IMR-90 (cell line): ENCODE results near the gene NELL1.

Experiments
- BHLHE40 ChIP-seq: fragments of 150-350 bp; IDR thresholded peaks from 2 replicates; pipeline ENCODE4 v1.6.1; 2016; ENCODE audit warnings: mild to moderate bottlenecking, low read depth, low read length
- CHD1 ChIP-seq: IDR thresholded peaks from 2 replicates; pipeline ENCODE4 v1.6.1; 2012; ENCODE audit warnings: low read depth, low read length, improper control_type of control experiment
- NFE2L2 ChIP-seq: fragments of 150-350 bp; IDR thresholded peaks from 2 replicates; pipeline ENCODE4 v1.6.1; 2016; ENCODE audit warnings: low read depth, mild to moderate bottlenecking, low read length
- POLR2A ChIP-seq: IDR thresholded peaks from 2 replicates; pipeline ENCODE4 v1.6.1; 2012; ENCODE audit warnings: mild to moderate bottlenecking, low read depth, low read length
- RAD21 ChIP-seq: IDR thresholded peaks from 2 replicates; pipeline ENCODE4 v1.6.1; 2012; ENCODE audit warnings: low read length, improper control_type of control experiment
- TF ChIP-seq, protein P1 (sequence below): conservative IDR thresholded peaks from 2 replicates; pipeline ENCODE4 v1.5.1; 2012; ENCODE audit warnings: mild to moderate bottlenecking, low read depth, low read length, improper control_type of control experiment
- TF ChIP-seq, protein P2 (sequence below): fragments of 150-350 bp; IDR thresholded peaks from 2 replicates; pipeline ENCODE4 v1.6.1; 2017; ENCODE audit warnings: mild to moderate bottlenecking, antibody characterized with exemption, low read length, low read depth

DNA sequence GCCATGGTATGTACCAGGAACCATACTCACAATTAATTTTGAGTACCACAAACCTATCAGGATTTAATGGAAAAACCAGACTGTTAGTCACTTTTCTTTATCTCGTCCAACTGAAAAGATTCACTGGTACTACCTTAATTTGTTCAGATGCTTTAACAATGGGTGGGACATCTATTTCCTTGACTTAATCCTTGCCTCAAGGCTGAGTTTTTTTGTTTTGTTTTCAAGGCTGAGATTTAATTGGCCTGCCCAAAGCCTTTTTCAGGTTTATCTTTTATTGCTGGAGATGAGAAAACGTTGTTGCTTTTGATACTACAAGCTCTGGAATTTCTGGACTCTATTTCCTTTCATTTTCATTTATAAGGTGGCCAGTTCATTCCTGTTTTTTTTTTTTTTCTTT is 50.4 kb downstream of the NELL1 start:
- TF ChIP-seq, protein P1, sequence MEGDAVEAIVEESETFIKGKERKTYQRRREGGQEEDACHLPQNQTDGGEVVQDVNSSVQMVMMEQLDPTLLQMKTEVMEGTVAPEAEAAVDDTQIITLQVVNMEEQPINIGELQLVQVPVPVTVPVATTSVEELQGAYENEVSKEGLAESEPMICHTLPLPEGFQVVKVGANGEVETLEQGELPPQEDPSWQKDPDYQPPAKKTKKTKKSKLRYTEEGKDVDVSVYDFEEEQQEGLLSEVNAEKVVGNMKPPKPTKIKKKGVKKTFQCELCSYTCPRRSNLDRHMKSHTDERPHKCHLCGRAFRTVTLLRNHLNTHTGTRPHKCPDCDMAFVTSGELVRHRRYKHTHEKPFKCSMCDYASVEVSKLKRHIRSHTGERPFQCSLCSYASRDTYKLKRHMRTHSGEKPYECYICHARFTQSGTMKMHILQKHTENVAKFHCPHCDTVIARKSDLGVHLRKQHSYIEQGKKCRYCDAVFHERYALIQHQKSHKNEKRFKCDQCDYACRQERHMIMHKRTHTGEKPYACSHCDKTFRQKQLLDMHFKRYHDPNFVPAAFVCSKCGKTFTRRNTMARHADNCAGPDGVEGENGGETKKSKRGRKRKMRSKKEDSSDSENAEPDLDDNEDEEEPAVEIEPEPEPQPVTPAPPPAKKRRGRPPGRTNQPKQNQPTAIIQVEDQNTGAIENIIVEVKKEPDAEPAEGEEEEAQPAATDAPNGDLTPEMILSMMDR = no peak
- TF ChIP-seq CHD1 (no peak), RAD21 (no peak), NFE2L2 (no peak), BHLHE40 (no peak), POLR2A (no peak)
- TF ChIP-seq, protein P2, sequence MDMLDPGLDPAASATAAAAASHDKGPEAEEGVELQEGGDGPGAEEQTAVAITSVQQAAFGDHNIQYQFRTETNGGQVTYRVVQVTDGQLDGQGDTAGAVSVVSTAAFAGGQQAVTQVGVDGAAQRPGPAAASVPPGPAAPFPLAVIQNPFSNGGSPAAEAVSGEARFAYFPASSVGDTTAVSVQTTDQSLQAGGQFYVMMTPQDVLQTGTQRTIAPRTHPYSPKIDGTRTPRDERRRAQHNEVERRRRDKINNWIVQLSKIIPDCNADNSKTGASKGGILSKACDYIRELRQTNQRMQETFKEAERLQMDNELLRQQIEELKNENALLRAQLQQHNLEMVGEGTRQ = no peak
